ENCODE data around the gene PSIP1.

GRCh38 chr9:15423231-15423985, 87.4 kb downstream of the PSIP1 start:
- TF ChIP-seq FOXP2 (optimal IDR thresholded peaks at IDR 0.05; ENCODE audit: control extremely low read depth, extremely low read length, insufficient read depth) (no peak), EZH2 (IDR thresholded peaks at IDR 0.05) (no peak), POLR2AphosphoS5 (IDR thresholded peaks at IDR 0.05; ENCODE audit: borderline replicate concordance, low read depth, low read length) (no peak)

Measured in SK-N-MC (cell line).